BE2C (cell line): Measurements from ENCODE around the gene SPAG9.

Source experiments
- DNase-seq: peaks from one replicate; pipeline ENCODE4 v3.0.0-alpha.2; 2020
- H3K27me3 ChIP-seq: fragments of 250-450 bp; sonication (Bioruptor Pico); 2 replicates; pipeline ENCODE4 v1.5.1; 2020; ENCODE audit warnings: mild to moderate bottlenecking
- H3K36me3 ChIP-seq: fragments of 250-450 bp; sonication (Bioruptor Pico); 2 replicates; pipeline ENCODE4 v1.5.1; 2020; ENCODE audit warnings: mild to moderate bottlenecking
- H3K4me1 ChIP-seq: fragments of 250-450 bp; sonication (Bioruptor Pico); 2 replicates; pipeline ENCODE4 v1.5.1; 2020
- H3K4me3 ChIP-seq: 2 replicates; pipeline ENCODE4 v1.5.1; 2011; ENCODE audit warnings: low read depth, low read length
- H3K9me3 ChIP-seq: fragments of 250-450 bp; sonication (Bioruptor Pico); 2 replicates; pipeline ENCODE4 v1.5.1; 2020
- TF ChIP-seq, protein P1 (sequence below): IDR thresholded peaks from 2 replicates; pipeline ENCODE4 v1.5.1; 2012; ENCODE audit warnings: mild to moderate bottlenecking, low read depth, low read length

The SPAG9 gene

DNA sequence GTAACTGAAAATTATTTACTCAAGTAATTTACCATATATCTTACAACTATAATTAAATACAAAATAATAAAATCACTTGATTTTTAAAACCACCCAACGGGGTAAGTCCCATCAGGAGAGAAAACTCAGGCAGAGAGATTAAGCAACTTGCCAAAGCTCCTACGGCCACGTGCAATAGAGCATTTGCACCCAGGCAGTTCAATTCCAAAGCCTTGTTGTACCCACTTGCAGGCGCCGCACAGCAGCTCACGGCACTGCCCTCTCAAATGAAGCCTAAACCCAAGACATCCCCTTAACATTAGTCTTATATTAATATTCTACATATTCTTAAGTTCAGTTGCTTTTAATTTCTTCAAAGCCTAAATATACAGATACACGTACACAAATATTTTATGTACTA is 75.7 kb downstream of the SPAG9 start:
- Histone ChIP-seq H3K4me1 (no peaks in the 10 kb centered on the region), H3K27me3 (no peaks in the 10 kb centered on the region), H3K9me3 (no peaks in the 10 kb centered on the region), H3K4me3 (no peak overlapping the region; the same call in 1 of the 2 replicates), H3K36me3 (peaks cover 5% of the 10 kb centered on the region; the same call in 1 of the 2 replicates)
- TF ChIP-seq, protein P1, sequence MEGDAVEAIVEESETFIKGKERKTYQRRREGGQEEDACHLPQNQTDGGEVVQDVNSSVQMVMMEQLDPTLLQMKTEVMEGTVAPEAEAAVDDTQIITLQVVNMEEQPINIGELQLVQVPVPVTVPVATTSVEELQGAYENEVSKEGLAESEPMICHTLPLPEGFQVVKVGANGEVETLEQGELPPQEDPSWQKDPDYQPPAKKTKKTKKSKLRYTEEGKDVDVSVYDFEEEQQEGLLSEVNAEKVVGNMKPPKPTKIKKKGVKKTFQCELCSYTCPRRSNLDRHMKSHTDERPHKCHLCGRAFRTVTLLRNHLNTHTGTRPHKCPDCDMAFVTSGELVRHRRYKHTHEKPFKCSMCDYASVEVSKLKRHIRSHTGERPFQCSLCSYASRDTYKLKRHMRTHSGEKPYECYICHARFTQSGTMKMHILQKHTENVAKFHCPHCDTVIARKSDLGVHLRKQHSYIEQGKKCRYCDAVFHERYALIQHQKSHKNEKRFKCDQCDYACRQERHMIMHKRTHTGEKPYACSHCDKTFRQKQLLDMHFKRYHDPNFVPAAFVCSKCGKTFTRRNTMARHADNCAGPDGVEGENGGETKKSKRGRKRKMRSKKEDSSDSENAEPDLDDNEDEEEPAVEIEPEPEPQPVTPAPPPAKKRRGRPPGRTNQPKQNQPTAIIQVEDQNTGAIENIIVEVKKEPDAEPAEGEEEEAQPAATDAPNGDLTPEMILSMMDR = no peak
- no peak for DNase-seq

DNA sequence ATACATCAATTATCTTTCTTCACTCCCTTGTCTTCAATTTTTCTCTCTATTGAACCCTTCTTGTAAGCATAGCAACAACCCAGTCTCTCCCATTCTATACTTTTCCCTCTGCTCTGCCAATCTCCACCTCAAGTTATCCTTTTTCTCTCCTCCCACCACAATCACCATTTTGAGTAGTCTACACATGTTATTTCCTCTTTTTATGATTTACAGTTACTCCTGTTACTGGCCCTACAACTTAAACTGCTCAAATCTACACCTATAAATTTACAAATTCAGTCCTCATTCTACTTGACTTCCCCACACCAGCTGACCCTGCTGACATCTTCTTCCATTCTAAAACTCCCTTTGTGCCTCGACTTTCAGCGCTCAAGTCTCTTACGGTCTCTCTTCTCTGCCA is 84.6 kb downstream of the SPAG9 start:
- no peaks in the 10 kb centered on the region for H3K27me3 ChIP-seq
- TF ChIP-seq, protein P1 = no peak
- peaks cover 18% of the 10 kb centered on the region for H3K36me3 ChIP-seq
- no peaks in the 10 kb centered on the region for H3K4me1 ChIP-seq
- no peaks in the 10 kb centered on the region for H3K9me3 ChIP-seq
- no peak for DNase-seq
- no peak overlapping the region for H3K4me3 ChIP-seq

DNA sequence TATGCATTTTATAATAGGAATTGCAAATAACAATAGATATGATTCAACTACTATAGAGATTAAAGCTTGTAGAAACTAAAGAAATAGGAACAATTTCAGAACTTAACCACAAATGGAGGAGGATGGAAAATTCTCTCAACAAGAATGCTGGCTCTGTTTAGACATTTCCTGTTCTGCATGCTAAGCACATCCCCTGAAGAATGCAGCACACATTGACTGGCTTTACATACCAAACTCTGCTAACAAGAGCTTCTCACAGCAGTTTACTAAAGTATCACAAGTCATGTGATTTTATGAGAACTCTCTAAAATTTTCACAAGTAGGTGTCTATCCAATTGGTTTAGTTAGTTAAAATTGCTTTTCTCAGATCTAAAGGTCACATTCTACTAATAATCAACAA is 85.2 kb downstream of the SPAG9 start:
- peaks cover 14% of the 10 kb centered on the region for H3K36me3 ChIP-seq
- DNase-seq = no peak
- no peak overlapping the region for H3K4me3 ChIP-seq
- no peaks in the 10 kb centered on the region for H3K9me3 ChIP-seq
- TF ChIP-seq, protein P1 = no peak
- no peaks in the 10 kb centered on the region for H3K4me1 ChIP-seq
- H3K27me3 ChIP-seq = no peaks in the 10 kb centered on the region

DNA sequence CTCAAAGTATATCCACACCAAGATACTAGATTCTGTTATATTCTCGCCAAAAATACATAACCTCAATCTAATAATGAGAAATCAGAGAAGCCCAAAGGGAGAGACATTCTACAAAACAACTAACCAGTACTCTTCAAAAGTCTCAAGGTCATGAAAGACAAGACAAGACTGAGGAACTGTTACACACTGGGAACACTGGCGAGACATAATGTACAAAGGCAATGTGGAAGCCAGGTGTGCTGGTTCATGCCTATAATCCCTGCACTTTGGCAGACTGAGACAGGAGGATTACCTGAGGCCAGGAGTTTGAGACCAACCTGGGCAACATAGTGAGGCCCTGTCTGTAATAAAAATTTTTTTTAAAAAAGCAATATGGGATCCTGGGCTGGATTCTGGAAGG is 85.9 kb downstream of the SPAG9 start:
- Histone ChIP-seq H3K36me3 (peaks cover 13% of the 10 kb centered on the region), H3K4me3 (no peak overlapping the region), H3K4me1 (no peaks in the 10 kb centered on the region), H3K9me3 (no peaks in the 10 kb centered on the region), H3K27me3 (no peaks in the 10 kb centered on the region)
- TF ChIP-seq, protein P1 = no peak
- DNase-seq = no peak

DNA sequence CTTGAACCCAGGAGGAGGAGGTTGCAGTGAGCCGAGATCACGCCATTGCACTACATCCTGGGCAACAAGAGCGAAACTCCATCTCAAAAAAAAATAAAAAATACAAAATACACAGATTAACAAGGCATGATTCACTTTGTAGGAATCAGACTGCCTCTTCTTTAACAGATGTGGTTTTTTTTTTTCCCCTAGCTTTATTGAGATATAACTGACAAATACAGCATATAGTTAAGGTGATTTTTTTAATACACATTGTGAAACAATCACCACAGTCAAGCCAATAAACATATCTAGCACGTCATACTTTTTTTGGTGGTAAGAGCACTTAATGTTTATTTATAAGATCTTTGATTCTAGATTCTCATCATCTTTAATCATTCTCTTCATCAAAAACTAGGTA is 87.8 kb downstream of the SPAG9 start:
- no peaks in the 10 kb centered on the region for H3K4me1 ChIP-seq
- TF ChIP-seq, protein P1 = no peak
- no peak for DNase-seq

DNA sequence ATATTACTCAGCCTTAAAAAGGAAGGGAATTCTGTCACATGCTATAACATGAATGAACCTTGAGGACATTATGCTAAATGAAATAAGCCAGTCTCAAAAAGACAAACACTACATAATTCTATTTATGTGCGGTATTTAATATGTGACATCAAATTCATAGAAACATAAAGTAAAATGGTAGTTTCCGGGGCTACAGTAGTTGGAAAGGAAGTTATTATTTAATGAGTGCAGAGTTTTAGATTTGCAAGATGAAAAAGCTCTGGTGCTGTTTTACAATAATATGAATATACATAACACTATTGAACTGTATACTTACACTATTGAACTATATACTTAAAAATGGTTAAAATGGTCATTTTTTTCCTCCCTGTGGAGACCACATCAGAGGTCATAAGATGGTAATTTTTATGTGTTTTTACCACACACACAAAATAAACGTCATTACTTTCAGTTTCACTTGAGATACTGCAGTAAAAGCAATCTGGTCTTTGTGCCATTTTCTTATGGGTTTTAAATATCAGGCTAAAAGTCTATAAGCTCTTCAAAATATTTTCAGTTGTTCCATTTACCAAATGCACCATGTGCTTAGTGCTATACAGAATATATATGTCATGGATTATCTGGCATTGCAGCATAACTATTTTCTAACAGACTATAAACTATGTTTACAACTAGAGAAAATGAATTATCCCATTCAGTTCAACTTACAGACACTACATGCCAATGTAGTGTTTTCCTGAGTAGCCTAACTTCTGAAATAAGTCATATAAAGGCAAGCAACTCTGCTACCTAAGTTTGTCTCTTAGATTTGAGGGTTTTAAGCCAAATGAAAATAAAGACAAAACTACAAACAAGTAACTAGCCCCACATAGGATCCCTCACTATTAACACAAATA is 90.9 kb downstream of the SPAG9 start:
- TF ChIP-seq, protein P1 = no peak
- Histone ChIP-seq H3K27me3 (no peaks in the 10 kb centered on the region), H3K36me3 (peaks cover 6% of the 10 kb centered on the region; the same call in 1 of the 2 replicates), H3K9me3 (no peaks in the 10 kb centered on the region), H3K4me1 (no peaks in the 10 kb centered on the region), H3K4me3 (no peak overlapping the region)
- DNase-seq = no peak

More for the DNA sequence above, 87.8 kb downstream of the SPAG9 start:
- no peak overlapping the region for H3K4me3 ChIP-seq
- H3K36me3 ChIP-seq = peaks cover 13% of the 10 kb centered on the region
- H3K27me3 ChIP-seq = no peaks in the 10 kb centered on the region
- H3K9me3 ChIP-seq = no peaks in the 10 kb centered on the region
